Measurements from ENCODE around the gene PCDHA6. TPM values are rescaled to one million over a fixed set of nuclear protein-coding genes. Genes with fewer than 3 reads are reported as not detected.
"Not testable (repeated sequence)": the region's sequence is repeated elsewhere in the genome, so short reads cannot be mapped to it uniquely, and the experiment has no call there.

Gene PCDHA6
- total RNA-seq, 1 donor from 2014 or later, result 20.2 TPM

DNA sequence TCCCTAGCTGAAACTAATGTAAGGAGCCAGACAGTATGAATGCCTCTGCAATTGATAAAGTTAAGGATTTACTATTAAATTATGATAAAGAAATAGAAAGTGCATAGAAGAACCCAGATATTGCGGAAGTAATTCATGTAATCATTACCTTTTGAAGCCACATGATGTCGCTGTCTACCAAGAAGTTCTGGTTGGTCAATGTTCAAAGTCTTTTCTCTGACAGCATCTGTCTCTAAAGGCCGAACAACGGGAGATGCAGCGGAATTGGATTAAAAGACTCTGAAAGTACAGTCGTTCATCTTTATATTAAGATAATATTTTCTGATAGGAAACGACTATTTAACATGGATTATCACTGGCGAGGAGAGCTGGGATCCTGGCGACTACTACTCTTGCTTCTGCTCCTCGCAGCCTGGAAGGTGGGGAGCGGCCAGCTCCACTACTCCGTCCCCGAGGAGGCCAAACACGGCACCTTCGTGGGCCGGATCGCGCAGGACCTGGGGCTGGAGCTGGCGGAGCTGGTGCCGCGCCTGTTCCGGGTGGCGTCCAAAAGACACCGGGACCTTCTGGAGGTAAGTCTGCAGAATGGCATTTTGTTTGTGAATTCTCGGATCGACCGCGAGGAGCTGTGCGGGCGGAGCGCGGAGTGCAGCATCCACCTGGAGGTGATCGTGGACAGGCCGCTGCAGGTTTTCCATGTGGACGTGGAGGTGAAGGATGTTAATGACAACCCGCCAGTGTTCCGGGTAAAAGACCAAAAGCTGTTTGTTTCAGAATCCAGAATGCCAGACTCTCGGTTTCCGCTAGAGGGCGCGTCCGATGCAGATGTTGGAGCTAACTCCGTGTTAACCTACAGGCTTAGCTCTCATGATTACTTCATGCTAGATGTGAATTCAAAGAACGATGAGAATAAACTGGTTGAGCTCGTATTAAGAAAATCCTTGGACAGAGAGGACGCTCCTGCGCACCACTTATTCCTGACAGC is 13.5 kb downstream of the PCDHA6 start, which contains the start of gene PCDHA8:
Gene PCDHA8, plus strand, starts transcription at position 210 of the 985 bp plus-strand sequence. Its CDS starts 135 bp downstream, at position 345.
- no peak for DNase-seq (ENCODE audit: extremely low spot score, unreplicated experiment)
- peaks cover 15% of the 10 kb centered on the region for H3K36me3 Mint-ChIP-seq (ENCODE audit: unreplicated experiment)
- H3K4me3 Mint-ChIP-seq (ENCODE audit: unreplicated experiment), result no peak within 1 kb of the TSS
- no peak within 1 kb of the TSS for H3K27ac Mint-ChIP-seq (ENCODE audit: unreplicated experiment)
- no peaks in the 10 kb centered on the region for H3K27me3 Mint-ChIP-seq (ENCODE audit: unreplicated experiment)
- TF ChIP-seq, protein P1, sequence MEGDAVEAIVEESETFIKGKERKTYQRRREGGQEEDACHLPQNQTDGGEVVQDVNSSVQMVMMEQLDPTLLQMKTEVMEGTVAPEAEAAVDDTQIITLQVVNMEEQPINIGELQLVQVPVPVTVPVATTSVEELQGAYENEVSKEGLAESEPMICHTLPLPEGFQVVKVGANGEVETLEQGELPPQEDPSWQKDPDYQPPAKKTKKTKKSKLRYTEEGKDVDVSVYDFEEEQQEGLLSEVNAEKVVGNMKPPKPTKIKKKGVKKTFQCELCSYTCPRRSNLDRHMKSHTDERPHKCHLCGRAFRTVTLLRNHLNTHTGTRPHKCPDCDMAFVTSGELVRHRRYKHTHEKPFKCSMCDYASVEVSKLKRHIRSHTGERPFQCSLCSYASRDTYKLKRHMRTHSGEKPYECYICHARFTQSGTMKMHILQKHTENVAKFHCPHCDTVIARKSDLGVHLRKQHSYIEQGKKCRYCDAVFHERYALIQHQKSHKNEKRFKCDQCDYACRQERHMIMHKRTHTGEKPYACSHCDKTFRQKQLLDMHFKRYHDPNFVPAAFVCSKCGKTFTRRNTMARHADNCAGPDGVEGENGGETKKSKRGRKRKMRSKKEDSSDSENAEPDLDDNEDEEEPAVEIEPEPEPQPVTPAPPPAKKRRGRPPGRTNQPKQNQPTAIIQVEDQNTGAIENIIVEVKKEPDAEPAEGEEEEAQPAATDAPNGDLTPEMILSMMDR (IDR thresholded peaks at IDR 0.05), result no peak
- peaks cover 15% of the 10 kb centered on the region for H3K9me3 Mint-ChIP-seq (ENCODE audit: unreplicated experiment)
- no peaks in the 10 kb centered on the region for H3K4me1 Mint-ChIP-seq (ENCODE audit: unreplicated experiment)

DNA sequence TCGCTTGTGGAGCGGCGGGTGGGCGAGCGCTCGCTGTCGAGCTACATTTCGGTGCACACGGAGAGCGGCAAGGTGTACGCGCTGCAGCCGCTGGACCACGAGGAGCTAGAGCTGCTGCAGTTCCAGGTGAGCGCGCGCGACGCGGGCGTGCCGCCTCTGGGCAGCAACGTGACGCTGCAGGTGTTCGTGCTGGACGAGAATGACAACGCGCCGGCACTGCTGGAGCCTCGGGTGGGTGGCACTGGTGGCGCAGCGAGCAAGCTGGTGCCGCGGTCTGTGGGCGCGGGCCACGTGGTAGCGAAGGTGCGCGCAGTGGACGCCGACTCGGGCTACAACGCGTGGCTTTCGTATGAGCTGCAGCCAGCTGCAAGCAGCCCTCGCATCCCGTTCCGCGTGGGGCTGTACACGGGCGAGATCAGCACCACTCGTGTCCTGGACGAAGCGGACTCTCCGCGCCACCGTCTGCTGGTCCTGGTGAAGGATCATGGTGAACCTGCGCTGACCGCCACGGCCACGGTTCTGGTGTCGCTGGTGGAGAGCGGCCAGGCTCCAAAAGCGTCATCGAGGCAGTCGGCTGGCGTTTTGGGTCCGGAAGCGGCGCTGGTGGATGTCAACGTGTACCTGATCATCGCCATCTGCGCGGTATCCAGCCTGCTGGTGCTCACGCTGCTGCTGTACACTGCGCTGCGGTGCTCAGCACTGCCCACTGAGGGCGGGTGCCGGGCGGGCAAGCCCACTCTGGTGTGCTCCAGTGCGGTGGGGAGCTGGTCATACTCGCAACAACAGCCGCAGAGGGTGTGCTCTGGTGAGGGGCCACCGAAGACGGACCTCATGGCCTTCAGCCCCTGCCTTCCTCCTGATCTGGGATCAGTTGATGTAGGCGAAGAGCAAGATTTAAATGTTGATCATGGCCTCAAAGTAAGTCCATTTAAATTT is 15.3 kb downstream of the PCDHA6 start:
- Mint-ChIP-seq H3K27me3 (ENCODE audit: unreplicated experiment) (no peaks in the 10 kb centered on the region), H3K9me3 (ENCODE audit: unreplicated experiment) (peaks cover 30% of the 10 kb centered on the region), H3K4me3 (ENCODE audit: unreplicated experiment) (no peak overlapping the region), H3K36me3 (ENCODE audit: unreplicated experiment) (peaks cover 27% of the 10 kb centered on the region), H3K27ac (ENCODE audit: unreplicated experiment) (no peak overlapping the region), H3K4me1 (ENCODE audit: unreplicated experiment) (no peaks in the 10 kb centered on the region)
- no peak for DNase-seq (ENCODE audit: extremely low spot score, unreplicated experiment)
- TF ChIP-seq, protein P1 (IDR thresholded peaks at IDR 0.05), result no peak

DNA sequence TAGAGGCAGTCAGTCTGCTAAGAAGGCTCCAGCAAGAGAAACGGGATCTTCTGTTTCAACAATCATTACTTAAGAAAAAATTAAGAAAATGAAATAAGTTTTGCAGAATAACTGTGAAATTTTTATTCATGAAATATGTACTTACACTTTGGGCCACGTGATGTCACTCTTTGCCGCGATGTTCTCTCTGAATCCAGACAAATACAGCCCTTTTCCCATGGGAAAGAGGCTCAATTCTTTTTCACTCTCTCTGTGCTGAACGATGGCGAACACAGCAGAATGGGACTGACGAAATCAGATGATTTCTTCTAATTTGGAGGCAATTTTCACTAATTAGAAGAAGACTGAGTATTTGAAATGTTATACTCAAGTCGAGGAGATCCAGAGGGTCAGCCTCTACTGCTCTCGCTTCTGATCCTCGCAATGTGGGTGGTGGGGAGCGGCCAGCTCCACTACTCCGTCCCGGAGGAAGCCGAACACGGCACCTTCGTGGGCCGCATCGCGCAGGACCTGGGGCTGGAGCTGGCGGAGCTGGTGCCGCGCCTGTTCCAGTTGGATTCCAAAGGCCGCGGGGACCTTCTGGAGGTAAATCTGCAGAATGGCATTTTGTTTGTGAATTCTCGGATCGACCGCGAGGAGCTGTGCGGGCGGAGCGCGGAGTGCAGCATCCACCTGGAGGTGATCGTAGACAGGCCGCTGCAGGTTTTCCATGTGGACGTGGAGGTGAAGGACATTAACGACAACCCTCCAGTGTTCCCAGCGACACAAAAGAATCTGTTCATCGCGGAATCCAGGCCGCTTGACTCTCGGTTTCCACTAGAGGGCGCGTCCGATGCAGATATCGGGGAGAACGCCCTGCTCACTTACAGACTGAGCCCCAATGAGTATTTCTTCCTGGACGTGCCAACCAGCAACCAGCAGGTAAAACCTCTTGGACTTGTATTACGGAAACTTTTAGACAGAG is 20.7 kb downstream of the PCDHA6 start, which contains the start of gene PCDHA9:
Gene PCDHA9, plus strand, starts transcription at position 244 of the 964 bp plus-strand sequence. Its CDS starts 114 bp downstream, at position 358.
- not testable (repeated sequence) for H3K27ac Mint-ChIP-seq (ENCODE audit: unreplicated experiment)

DNA sequence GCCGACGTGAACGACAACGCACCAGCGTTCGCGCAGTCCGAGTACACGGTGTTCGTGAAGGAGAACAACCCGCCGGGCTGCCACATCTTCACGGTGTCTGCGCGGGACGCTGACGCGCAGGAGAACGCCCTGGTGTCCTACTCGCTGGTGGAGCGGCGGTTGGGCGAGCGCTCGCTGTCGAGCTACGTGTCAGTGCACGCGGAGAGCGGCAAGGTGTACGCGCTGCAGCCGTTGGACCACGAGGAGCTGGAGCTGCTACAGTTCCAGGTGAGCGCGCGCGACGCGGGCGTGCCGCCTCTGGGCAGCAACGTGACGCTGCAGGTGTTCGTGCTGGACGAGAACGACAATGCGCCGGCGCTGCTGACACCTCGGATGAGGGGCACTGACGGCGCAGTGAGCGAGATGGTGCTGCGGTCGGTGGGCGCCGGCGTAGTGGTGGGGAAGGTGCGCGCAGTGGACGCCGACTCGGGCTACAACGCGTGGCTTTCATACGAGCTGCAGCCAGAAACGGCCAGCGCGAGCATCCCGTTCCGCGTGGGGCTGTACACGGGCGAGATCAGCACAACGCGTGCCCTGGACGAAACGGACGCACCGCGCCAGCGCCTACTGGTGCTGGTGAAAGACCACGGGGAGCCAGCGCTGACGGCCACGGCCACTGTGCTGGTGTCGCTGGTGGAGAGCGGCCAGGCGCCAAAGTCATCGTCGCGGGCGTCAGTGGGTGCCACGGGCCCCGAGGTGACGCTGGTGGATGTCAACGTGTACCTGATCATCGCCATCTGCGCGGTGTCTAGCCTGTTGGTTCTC is 22.3 kb downstream of the PCDHA6 start:
- H3K27me3 Mint-ChIP-seq (ENCODE audit: unreplicated experiment); H3K4me3 Mint-ChIP-seq (ENCODE audit: unreplicated experiment); H3K4me1 Mint-ChIP-seq (ENCODE audit: unreplicated experiment); DNase-seq (ENCODE audit: extremely low spot score, unreplicated experiment); H3K27ac Mint-ChIP-seq (ENCODE audit: unreplicated experiment): not testable (repeated sequence)
- Mint-ChIP-seq H3K9me3 (ENCODE audit: unreplicated experiment) (peaks cover 23% of the 10 kb centered on the region), H3K36me3 (ENCODE audit: unreplicated experiment) (peaks cover 18% of the 10 kb centered on the region)

More for the DNA sequence above, 20.7 kb downstream of the PCDHA6 start, which contains the start of gene PCDHA9:
- H3K4me3 Mint-ChIP-seq (ENCODE audit: unreplicated experiment); DNase-seq (ENCODE audit: extremely low spot score, unreplicated experiment); H3K4me1 Mint-ChIP-seq (ENCODE audit: unreplicated experiment); H3K27me3 Mint-ChIP-seq (ENCODE audit: unreplicated experiment): not testable (repeated sequence)
- Mint-ChIP-seq H3K9me3 (ENCODE audit: unreplicated experiment) (peaks cover 24% of the 10 kb centered on the region), H3K36me3 (ENCODE audit: unreplicated experiment) (peaks cover 16% of the 10 kb centered on the region)
